Liver (tissue), 3 donors: ENCODE data around the gene CKMT1A.
"Not testable (repeated sequence)": the region's sequence is repeated elsewhere in the genome, so short reads cannot be mapped to it uniquely, and the experiment has no call there.

Experiments
- CTCF ChIP-seq: fragments of 150-350 bp; IDR thresholded peaks from 2 replicates; pipeline ENCODE4 v1.5.1; 2017; ENCODE audit warnings: improper control_type of control experiment, low read depth, low read length; ENCODE audit not compliant: missing input control
- HNF4A ChIP-seq, 2 donors: conservative IDR thresholded peaks; 2 replicates each; pipeline ENCODE4 v1.6.1; 2016; ENCODE audit warnings: antibody characterized with exemption in 2 of 2, mild to moderate bottlenecking in 2 of 2
- RAD21 ChIP-seq, 2 donors: IDR thresholded peaks; 2 replicates each; pipeline ENCODE4 v1.6.1; 2016; ENCODE audit warnings: antibody characterized with exemption in 2 of 2, mild to moderate bottlenecking in 2 of 2
- REST ChIP-seq: IDR thresholded peaks from 2 replicates; pipeline ENCODE4 v1.6.1; 2016; ENCODE audit warnings: antibody characterized with exemption, mild to moderate bottlenecking
- TF ChIP-seq, protein P1 (sequence below): IDR thresholded peaks from 2 replicates; pipeline ENCODE4 v1.6.1; 2016; ENCODE audit warnings: antibody characterized with exemption
- donor health status: healthy.
- donor health status: healthy.

- not testable (repeated sequence) for TF ChIP-seq CTCF; RAD21 (IDR thresholded peaks at IDR 0.05); REST; HNF4A (conservative IDR thresholded peaks at IDR 0.05)
- TF ChIP-seq, protein P1, sequence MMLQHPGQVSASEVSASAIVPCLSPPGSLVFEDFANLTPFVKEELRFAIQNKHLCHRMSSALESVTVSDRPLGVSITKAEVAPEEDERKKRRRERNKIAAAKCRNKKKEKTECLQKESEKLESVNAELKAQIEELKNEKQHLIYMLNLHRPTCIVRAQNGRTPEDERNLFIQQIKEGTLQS: not testable (repeated sequence)
Measured at GRCh38 chr15:43746903-43747309, 53.2 kb downstream of the CKMT1A start.
